GM19455 (cell line): ENCODE results near the gene KLHL30.

Experiments
- ATAC-seq: cut with Tn5 transposase; IDR thresholded peaks from one replicate; pipeline ENCODE4 v1.9.1; 2021; ENCODE audit not compliant: unreplicated experiment

KLHL30 gene

DNA sequence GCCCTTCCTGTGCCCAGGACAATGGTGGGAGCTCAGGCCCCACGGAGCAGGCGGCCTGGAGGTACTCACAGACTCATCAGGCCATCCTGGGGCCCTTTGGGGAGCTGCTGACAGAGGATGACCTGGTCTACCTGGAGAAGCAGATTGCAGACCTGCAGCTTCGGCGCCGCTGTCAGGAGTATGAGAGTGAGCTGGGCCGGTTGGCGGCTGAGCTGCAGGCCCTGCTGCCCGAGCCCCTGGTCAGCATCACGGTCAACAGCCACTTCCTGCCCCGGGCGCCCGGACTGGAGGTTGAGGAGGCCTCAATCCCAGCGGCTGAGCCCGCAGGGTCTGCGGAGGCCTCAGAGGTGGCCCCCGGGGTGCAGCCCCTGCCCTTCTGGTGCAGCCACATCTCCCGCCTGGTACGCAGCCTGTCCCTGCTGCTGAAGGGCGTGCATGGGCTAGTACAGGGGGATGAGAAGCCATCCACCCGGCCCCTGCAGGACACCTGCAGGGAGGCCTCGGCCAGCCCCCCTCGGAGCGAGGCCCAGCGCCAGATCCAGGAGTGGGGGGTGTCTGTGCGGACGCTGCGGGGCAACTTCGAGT lies 8.3 kb upstream of the KLHL30 start:
- ATAC-seq: no peak

DNA sequence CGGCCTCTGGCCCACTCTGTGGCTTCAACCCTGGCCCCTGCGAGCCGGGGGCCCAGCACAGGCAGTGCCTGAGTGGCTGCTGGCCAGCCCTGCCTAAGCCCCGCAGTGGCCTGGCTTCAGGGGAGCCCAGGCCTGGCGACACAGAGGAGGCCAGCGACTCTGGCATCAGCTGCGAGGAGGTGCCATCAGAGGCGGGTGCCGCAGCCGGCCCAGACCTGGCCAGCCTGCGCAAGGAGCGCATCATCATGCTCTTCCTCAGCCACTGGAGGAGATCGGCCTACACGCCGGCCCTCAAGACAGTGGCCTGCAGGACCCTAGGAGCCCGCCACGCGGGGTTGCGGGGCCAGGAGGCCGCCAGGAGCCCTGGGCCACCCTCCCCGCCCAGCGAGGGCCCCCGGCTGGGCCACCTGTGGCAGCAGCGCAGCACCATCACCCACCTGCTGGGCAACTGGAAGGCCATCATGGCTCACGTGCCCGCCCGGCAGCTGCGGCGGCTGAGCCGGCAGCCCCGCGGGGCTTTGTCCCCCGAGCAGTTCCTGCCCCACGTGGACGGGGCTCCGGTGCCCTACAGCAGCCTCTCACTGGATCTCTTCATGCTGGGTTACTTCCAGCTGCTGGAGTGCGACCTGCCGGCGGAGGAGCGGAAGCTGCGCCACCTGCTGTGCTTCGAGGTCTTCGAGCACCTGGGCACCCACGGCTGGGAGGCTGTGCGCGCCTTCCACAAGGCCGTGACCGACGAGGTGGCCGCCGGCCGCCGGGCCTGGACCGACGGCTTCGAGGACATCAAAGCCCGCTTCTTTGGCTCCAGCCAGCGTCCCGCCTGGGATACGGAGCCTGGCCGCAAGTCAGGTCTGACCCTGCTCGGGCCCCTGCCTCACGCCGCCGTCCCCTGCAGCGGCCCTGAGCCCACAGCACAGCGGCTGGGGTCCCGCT lies 7.5 kb upstream of the KLHL30 start:
- no peak for ATAC-seq

DNA sequence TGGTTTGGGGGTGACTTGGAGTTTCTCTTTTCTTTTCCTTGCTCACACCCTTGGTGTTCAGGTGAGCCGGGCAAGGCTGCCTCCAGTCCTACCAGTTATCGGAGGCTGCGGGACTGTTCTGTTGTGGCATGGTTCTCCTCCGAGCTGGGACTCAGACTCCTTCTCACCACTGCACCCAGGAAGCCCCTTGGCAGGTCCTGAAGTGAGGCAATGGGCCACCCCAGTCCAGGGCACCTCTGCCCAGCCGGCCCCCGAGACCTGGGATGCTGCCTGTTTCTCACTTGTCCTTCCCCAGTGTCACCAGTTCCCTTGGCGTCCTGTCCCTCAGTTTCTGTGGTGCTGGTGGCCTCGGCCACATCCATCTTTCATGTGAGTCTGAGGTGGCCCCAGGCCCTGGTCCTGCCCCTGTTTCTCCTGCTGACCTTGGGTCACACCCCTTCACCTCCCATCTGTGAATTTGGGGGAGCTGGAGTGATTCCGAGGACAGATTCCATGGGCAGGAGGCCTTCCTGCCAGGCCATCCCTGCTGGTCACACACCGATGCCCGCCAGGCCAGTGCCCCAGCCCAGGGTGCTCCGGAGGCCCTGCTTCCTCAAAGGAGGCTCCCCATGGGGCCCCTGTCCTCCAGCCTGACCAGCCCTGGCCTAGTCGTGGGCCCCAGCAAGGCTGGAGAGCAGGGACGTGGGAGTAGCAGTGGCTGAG lies 6.6 kb upstream of the KLHL30 start:
- no peak for ATAC-seq

DNA sequence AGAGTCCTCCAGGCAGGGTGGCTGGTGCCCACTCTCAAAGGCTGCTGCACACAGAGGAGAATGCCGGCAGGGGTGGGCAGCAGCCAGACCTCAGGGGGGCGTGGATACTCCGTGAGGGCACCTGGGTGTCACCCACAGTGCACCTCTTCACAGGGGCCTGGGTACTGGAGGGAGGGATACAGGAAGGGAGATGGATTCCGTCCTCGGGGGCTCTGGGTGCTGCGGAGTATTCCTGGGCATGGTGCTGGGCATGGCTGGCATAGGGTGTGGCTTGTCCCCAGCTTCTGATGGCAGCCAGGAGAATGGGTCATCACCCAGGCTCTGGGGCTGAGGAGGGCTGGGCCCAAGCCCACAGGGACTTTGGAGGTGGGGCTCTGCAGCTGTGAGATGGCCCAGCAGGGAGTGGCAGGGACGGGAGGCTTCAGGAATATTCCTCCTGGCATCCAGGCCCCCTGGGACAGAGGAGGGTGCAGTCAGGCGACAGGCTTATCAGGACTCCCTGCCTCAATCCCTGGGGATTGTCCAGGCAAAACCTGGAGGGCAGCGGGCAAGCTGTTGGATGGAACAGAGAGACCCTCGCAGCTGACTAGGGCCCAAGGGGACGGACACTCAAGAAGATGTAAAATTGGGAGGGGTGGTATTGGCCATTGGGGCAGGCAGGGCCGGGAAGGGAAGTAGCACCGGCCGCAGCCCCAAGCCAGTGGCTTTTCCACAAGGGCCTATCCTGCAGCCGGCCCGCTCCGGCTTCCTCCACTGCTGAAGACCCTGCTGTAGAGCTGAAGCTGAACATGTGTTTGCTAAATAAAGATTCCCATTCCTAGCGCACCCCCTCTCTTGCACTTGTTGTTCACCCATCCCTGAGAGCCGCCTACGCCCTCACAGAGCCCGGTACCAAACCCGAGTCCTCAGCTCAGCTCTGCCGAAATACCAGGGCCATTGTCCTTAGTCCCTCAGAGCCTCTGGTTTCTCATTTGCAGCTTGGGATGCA lies 5.7 kb upstream of the KLHL30 start:
- no peak for ATAC-seq

DNA sequence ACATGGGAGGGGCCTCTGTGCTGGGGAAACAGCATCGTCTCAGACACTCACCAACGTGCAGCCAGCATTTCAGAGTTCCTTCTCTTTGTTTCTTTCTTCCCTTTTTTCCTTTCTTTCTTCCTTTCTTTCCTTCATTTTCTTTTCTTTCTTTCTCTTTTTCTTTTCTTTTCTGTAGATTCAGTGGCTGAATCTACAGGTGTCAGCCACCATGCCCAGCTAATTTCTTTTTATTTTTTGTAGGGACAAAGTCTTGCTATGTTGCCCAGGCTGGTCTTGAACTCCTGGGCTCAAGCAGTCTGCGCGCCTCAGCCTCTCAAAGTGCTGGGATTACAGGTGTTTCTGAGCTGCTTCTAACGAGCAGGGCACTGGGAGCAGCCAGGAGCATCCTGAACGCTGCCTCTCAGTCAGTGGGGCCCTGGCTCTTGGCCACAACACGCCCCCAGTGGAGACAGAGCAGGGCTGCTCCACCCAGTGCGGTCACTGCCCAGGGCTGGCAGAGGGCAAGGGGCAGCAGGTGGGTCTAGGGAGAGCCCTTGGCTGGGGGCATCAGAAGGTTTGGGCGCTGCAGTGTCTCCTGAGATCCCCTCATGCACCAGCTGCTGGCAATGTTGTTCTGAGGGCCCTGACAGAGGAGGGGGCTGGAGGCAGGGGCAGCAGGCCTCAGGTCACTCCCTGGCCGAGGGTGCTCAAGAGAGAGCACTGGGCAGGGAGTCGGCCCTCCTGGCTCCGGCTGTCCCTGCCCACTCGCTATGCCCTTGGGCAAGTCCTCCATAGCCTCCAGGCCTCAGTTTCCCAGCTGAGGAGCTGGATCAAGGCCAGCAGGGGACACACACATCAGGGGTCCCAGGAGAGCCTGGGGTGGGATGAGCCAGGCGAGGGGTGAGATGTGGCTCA lies 4.7 kb upstream of the KLHL30 start:
- no peak for ATAC-seq

DNA sequence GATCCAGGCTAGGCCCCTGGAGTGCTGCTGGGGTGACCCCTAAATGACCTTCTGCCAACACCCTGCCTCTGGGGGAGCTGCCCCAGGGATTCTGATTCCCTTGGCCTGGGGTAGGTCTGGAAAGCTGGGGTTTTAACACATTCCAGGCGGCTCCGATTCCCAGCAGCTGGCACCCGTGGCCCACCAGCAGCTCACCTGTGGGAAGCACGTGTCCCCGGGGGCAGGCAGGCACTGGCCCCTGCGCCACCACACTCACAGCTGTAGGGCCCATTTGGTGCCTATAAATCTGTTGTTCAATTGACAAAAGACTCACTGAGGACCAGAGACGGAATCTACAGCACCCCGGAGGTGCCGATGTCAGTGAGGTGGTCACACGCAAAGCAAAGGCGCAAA lies 4.1 kb upstream of the KLHL30 start:
- no peak for ATAC-seq

DNA sequence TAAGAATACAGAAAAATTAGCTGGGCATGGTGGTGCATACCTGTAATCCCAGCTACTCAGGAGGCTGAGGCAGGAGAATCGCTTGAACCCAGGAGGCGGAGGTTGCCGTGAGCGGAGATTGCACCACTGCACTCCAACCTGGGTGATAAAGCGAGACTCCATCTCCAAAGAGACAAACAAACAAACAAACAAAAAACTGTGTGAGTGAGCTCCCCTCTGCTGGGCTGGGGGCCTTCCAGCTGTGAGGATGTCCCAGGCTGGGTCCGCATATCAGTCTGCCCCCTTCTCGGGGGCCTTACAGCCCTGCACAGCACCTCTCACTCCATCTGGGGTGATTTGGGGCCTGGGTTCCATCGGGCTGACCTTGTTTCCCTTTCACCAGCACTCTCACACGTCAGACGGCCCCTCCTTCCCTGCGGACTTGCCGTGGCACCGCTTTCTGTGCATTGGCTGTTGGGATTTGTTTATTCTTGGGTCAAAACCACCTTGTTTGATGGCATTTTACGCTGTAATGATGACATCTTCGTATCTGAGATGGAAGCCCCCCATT lies 2.8 kb upstream of the KLHL30 start:
- ATAC-seq: no peak

DNA sequence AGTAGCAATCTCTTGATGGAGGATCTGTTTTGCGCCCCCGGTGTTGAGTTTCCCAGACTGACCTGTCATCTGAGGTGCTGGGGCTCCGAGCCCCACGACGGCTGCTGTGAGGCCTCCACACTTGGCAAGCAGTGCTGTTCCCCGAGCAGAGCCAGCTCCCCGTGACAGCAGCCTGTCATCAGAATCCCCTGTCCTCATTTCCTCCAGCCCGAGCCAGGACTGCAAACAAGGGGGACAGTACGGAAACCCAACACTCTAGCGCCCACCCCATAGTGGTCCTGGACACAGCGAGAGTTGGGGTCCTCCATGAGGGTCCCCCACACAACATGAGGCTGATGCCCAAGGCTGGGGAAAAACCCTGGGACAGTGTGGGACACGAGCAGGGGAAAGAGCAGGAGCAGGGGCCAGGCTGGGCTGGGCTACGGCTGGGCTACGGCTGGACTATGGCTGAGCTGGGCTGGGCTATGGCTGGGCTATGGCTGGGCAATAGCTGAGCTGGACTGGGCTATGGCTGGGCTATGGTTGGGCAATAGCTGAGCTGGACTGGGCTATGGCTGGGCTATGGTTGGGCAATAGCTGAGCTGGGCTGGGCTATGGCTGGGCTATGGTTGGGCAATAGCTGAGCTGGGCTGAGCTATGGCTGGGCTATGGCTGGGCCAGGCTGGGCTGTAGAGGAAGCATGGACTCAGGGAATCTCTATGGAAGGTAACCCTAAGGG lies 1.5 kb upstream of the KLHL30 start:
- no peak for ATAC-seq

DNA sequence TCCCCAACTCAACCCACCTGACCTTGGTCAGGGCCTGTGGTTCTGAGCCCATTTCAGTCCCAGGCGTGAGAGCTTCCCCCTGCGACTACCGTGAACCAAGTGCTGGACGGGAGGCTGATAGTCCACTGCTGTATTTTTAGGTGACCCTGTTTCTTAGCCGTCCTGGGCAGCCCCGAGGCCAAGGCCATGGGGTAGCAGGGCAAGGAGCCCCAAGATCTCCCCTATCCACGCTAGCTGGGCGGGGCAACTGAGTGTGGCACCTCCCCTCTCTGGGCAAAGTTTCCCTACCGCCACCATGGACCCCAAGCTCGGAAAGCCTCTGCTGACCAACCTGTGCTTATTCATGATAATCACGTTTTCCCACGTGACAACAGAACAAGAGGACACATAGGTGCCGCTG lies 583 bp upstream of the KLHL30 start:
- ATAC-seq: no peak

DNA sequence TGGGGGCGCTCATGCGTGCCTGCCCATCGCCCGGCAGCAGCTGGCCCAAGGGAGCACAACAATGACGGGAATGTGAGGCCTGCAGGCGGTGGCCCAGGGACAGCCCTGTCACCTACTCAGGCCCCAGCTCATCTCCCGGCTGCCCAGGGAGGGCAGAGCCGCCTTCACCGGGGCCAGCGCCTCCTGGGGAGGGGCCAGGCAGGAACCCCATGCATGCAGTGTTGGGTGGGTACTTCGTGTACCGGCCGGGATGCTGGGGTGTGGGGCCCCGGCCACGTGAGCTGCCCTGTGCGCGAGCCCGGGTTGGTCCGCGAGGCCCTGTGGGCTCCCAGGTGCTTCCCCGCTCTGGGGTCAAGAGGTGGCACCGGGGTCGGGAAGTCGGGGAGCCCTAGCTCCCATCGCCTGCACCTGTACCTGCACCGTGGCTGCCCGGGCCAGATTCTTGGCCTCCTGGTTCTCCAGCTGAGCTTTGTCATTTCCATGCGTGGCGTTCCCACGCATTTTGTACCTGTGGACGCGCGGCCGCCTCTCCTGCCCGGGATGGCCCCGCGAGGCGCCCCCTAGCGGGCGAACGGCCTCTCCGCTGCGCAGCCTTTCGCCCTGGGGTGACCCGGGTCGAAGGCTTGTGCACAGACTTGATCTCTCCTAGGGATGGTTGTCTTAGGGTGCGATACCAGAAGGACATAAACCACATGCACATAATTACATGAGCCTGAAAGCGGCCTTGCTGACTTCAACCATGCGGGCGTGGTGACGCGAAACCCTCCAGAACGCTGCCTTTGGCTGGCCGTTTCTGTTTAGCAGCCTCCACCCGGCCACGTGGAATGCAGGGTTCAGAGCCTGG lies 950 bp downstream of the KLHL30 start:
- ATAC-seq: no peak

DNA sequence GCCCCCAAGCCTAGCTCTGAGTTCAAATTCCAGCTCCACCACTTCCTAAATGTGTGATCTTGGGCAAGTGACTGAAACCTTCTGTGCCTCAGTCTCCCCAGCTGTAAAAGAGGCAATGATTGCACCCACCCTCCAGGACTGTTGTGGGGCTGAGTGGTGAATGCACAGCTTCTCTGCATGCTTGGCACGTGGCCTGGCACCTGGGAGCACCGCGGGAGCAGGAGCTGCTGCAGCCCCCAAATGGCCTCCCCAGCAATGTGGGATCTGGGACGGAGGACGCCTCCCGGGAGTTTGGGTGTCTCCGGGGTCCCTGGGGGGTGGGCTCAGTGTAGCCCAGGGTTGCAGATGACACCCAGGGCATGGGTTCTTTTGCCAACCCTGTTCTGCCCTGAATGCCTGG lies 1.6 kb downstream of the KLHL30 start:
- ATAC-seq: no peak

DNA sequence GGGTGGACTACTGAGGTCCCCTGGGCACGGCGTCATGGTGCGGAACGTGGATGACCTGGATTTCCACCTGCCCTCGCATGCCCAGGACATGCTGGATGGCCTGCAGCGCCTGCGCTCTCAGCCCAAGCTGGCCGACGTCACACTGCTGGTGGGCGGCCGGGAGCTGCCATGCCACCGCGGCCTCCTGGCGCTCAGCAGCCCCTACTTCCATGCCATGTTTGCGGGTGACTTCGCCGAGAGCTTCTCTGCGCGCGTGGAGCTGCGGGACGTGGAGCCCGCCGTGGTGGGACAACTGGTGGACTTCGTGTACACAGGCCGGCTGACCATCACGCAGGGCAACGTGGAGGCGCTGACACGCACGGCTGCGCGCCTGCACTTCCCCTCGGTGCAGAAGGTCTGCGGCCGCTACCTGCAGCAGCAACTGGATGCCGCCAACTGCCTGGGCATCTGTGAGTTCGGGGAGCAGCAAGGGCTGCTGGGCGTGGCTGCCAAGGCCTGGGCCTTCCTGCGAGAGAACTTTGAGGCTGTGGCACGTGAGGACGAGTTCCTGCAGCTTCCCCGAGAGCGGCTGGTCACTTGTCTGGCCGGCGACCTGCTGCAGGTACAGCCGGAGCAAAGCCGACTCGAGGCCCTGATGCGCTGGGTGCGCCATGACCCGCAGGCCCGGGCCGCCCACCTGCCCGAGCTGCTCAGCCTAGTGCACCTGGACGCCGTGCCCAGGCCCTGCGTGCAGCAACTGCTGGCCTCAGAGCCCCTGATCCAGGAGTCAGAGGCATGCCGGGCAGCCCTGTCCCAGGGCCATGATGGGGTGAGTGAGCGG lies 2.5 kb downstream of the KLHL30 start:
- ATAC-seq: no peak

DNA sequence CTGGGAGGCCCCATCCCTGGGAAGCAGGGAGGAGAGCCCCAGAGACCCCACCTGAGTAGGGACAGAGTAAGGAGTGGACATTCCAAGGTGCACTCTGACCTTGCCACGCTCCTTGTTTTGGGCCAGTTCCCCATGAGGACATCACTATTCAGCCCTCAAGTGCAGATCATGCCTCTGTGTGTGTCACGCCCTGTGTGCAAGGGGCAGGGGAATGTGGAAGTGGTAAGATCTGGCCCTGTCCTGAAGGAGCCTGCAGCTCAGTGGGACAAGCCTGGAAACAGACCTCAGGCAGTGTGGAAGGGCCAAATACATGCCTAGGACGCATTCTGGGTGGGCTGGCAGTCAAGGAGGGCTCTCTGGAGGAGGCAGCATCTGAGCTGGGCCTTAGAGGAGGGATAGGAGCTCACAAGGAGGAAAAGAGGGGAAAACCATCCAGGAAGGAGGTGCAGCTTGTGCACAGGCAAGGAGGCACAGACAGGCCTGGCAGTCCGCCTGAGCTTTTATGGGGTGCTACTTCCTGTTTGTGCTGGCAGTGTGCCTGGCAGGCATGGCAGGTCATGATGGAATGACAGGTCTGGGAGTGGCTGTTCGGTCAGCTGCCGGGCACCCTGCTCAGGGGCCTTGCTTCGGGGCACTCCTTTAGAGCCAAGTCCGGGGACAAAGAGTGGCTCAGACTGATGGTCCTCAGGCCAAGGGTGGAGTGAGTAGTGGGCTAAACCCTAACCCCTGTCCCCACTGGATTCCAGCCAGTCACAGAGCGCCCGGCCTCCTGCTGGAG lies 3.3 kb downstream of the KLHL30 start:
- ATAC-seq: no peak

DNA sequence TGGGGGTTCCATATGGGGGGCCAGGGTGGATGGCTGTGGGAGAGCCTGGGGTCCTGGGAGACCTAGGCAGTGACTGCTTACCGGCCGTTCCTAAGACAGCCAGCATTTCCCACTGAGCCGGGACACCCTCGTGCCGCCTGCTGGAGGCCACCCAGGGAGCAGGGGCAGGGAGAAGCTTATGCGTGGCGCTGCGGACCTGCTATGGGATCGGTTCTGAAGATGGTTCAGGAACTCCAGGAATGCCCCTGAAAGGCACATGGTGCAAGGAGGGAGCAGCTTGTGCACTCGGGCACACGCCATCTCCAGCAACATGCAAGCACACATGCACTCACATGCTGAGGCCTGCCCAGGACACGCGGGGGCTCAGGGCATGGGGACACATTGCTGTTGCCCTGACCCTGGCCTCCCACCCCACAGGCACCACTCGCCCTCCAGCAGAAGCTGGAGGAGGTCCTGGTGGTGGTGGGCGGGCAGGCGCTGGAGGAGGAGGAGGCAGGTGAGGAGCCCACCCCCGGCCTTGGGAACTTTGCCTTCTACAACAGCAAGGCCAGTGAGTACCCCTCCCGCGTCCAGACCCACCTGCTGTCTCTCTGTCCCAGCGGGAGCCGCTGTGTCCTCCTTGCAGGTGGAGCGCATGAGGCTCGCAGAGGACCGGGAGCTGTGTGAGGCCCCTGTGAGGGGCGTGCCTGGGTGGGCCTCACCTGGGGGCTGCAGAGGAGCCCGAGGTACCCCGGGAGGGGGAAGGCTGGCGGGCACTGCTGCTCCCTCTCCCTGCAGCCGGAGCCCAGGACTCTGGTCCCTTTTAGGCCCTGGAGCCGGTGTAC lies 4.1 kb downstream of the KLHL30 start:
- no peak for ATAC-seq

DNA sequence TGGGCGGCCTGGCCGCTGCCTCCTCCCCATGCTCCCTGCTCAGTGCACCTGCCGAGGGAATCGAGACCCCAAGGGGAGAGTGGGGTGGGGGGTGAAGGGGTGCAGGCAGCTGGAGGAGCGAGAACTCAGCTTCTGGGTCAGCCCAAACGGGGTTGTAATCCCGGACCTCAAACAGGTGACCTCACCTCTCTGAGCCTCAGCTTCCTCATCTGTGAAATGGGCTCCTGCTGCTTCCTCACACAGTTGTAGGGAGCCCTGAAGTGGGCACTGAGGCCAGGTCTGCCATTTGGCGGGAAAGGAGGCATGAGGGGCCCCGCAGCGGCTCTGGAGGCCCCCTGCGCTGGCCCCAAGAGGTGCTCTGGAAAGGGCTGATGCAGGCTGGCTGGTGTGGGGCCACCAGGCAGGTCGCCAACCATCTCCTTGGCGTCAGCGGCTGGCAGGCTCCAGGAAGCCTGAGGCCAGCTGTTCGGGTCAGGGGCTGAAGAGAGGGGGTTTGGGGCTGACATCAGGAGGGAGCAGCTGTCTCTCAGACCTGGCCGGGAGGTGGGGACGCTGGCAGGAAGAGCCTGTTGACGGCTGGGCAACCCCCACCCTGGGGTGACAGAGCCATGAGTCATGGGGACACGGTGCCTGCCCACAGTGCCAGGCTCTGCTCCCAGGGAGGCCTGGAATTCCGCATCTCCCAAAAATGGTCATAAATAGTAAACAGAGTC lies 4.9 kb downstream of the KLHL30 start:
- ATAC-seq: no peak
